Measurements from ENCODE around the gene CYSTM1. TPM values are rescaled to one million over a fixed set of nuclear protein-coding genes. Genes with fewer than 3 reads are reported as not detected.
A peak's percentile ranks its signal among the peaks of the same experiment; 100 is the strongest.
"Not testable (repeated sequence)": the region's sequence is repeated elsewhere in the genome, so short reads cannot be mapped to it uniquely, and the experiment has no call there.

The CYSTM1 gene
- total and polyA plus RNA-seq, 8 donors: 28.4 to 90.4 (median 35.1) TPM

DNA sequence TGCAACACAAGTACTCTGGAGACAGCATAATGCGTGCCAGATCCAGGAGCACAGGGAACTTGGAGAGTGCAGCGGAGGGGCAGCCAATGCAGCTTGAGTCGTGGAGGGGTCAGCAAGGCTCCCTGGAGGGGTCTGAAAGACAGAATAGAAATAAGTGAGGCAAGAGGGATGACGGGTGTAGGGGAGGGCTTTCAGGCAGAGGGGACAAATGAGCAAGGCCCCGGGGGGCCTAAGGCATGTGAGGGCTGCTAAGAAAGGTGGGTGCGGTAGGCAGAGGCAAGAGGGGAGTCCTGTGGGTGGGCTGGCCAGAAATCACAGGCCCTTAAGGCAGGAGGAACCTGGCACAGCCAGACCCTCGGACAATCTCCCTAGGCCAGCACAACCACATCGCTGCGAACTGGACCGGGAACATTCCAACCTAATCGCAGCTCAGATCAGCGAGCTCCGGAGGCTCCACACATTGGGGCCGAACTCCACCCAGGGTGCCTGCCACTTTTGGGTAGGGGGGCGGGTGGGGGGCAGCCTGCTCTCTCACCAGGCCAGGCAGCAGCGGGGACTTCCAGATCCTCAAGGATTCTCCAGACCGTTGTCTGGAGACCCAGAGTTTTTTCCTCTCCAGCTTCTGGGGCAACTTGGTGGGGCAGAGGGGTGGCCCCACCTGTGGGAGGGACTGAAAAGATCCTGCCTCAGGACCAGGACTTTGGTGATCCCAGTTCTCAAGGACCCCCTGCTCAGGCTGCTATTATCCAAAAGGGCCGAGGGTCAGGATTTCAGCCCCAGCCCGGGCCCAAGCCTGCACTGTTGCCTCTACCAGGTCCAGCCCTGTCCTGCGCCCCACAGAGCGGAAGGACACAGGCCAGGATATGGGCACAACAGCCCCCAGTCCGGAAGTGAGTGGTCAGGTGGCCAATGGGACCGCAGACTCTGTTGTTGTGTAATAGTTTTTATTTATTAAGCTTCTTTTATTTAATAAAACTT lies 22.7 kb upstream of the CYSTM1 start:
- peak; percentile 14 for ATAC-seq

DNA sequence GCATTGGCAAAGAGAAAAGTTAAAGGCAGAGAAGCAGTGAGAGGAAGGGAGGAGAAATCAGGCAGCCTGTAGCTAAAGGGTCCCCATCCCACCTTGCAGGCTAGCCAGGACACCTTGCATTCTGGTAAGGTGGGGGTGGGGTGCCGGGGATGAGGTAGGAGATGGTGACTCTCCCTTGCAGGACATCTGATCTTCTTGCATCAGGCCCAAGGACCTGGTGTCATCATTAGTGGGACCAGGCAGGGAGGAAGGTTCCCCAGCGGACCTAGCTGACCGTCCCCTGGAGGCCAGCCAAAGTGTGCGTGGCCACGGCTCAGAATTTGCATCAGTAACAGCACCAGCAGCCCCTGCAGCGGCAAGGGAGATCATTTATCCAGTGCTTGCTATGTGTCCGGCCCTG lies 21.7 kb upstream of the CYSTM1 start:
- H3K27ac ChIP-seq: no peak overlapping the region
- ATAC-seq (no peak), DNase-seq (no peak)
- H3K36me3 ChIP-seq: no peaks in the 10 kb centered on the region
- no peaks in the 10 kb centered on the region for H3K9me3 ChIP-seq
- H3K4me1 ChIP-seq: peaks cover 0 to 52% of the 10 kb centered on the region in 2 donors
- intact Hi-C loops (cut with DNase I): no loop called here
- H3K27me3 ChIP-seq: no peaks in the 10 kb centered on the region
- TF ChIP-seq, protein P1, sequence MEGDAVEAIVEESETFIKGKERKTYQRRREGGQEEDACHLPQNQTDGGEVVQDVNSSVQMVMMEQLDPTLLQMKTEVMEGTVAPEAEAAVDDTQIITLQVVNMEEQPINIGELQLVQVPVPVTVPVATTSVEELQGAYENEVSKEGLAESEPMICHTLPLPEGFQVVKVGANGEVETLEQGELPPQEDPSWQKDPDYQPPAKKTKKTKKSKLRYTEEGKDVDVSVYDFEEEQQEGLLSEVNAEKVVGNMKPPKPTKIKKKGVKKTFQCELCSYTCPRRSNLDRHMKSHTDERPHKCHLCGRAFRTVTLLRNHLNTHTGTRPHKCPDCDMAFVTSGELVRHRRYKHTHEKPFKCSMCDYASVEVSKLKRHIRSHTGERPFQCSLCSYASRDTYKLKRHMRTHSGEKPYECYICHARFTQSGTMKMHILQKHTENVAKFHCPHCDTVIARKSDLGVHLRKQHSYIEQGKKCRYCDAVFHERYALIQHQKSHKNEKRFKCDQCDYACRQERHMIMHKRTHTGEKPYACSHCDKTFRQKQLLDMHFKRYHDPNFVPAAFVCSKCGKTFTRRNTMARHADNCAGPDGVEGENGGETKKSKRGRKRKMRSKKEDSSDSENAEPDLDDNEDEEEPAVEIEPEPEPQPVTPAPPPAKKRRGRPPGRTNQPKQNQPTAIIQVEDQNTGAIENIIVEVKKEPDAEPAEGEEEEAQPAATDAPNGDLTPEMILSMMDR (IDR thresholded peaks at IDR 0.05): no peak
- no peak overlapping the region for H3K4me3 ChIP-seq

More for the DNA sequence above, 22.7 kb upstream of the CYSTM1 start:
- Histone ChIP-seq H3K4me1 (peaks cover 0 to 47% of the 10 kb centered on the region in 2 donors), H3K4me3 (no peak overlapping the region), H3K9me3 (no peaks in the 10 kb centered on the region), H3K27ac (peak overlapping the region in 1 of 2 donors; percentile 23), H3K36me3 (no peaks in the 10 kb centered on the region), H3K27me3 (peaks cover 0 to 5% of the 10 kb centered on the region in 2 donors)
- TF ChIP-seq, protein P1 (IDR thresholded peaks at IDR 0.05): no peak
- intact Hi-C loops (cut with DNase I): no loop called here
- peak in 1 of 4 donors; percentile 26 for DNase-seq

DNA sequence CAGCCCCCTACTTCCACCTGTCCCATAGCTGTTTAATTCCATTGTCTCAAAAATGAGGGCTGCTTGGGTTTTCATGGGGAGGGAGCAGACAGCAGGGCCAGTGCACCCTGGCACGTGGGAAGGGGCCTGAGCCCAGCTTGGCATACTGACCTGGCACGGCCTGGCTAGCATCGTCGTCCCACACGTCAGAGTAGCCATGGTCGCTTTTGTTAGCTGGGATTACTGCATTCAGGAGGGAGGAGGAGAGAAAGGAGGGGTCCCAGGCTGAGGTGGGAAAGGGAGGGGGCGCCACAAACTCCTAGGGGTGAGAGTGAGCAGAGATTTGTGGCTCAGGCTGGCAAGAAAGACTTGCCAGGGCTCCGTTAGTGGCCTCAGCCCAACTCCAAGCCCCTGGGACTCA lies 21.1 kb upstream of the CYSTM1 start:
- Histone ChIP-seq H3K27me3 (no peaks in the 10 kb centered on the region), H3K27ac (no peak overlapping the region), H3K9me3 (no peaks in the 10 kb centered on the region), H3K4me3 (no peak overlapping the region), H3K4me1 (peaks cover 0 to 52% of the 10 kb centered on the region in 2 donors), H3K36me3 (no peaks in the 10 kb centered on the region)
- TF ChIP-seq, protein P1 (IDR thresholded peaks at IDR 0.05): no peak
- intact Hi-C loops (cut with DNase I): no loop called here
- DNase-seq (no peak), ATAC-seq (no peak)

DNA sequence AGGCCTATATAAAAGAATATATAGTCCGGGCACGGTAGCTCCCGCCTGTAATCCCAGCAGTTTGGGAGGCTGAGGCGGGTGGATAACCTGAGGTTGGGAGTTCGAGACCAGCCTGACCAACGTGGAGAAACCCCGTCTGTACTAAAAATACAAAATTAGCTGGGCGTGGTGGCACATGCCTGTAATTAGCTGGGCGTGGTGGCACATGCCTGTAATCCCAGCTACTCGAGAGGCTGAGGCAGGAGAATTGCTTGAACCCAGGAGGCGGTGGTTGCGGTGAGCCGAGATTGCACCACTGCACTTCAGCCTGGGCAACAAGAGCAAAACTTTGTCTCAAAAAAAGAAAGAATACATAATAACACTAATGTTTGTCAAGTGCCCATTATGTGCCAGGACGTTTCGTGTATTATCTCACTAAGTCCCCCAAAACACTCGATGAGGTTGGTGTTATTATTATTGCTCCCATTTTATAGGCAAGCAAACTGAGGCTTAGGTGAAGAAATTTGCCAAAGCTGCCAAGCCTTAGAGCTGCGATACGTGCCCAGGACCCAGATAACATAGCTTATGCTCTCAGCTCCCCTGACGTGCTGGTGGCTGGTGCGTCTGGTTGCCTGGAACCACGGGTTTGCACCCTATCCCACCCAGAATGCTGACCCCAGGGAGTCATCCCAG lies 20.1 kb upstream of the CYSTM1 start:
- not testable (repeated sequence) for ATAC-seq, H3K4me3 ChIP-seq, H3K36me3 ChIP-seq, DNase-seq, H3K27ac ChIP-seq, H3K9me3 ChIP-seq, H3K27me3 ChIP-seq
- peaks cover 0 to 52% of the 10 kb centered on the region in 2 donors for H3K4me1 ChIP-seq
- intact Hi-C loops (cut with DNase I): loop anchor here in 1 of 2 donors (5.0 kb wide), 1 partner anchor 83 kb away; no protein-coding TSS in a partner anchor

DNA sequence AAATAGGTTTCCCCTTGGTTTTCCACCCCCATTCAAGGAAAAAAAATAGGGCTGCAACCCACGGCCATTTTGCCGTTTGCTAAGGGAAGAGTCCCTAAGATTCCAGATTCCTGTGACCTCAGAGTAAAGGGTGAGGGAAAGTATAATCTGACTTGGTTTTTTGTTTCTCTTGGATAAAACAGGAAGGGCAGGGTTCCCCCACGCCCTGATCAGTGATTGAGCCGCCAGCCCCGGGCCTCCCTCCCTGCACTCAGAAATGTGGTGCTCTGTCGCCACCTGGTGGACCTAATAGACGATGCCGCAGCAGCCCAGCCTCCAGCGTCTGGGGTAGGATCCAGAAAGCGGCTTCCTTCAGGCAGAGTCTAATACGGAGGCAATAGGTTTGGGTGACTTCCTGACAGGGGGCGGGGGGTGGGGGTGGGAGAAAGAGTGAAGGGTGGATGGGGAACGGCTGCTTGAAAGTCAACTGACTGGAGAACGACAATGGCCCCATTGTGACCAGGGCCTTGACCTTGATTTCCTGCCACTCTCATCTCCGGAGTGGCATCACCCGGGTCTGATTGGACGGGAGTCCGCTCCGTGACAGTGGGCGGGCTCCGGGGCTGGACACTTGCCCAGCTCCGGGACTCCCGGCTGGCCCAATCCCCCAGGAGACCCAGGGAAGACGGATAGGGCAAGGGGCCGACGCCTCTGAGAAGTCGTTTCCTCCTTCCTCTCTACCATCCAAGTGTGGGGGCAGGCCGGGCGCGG lies 17.8 kb upstream of the CYSTM1 start:
- intact Hi-C loops (cut with DNase I): loop anchor here in 1 of 2 donors (5.0 kb wide), 1 partner anchor 85 kb away; no protein-coding TSS in a partner anchor
- no peaks in the 10 kb centered on the region for H3K9me3 ChIP-seq
- TF ChIP-seq, protein P1 (IDR thresholded peaks at IDR 0.05): peak; percentile 79 to 92
- no peaks in the 10 kb centered on the region for H3K27me3 ChIP-seq
- H3K36me3 ChIP-seq: no peaks in the 10 kb centered on the region
- peak overlapping the region; percentile 17 to 27 for H3K4me3 ChIP-seq
- peak overlapping the region; percentile 39 to 60 for H3K27ac ChIP-seq
- peak; percentile 81 to 95 (median 91) for DNase-seq
- peaks cover 0 to 49% of the 10 kb centered on the region in 2 donors for H3K4me1 ChIP-seq
- ATAC-seq: peak; percentile 97

All from left lung (tissue), 10 donors.